Erythroblast (primary cell): ENCODE measurements around the gene EIF5A2.

ENCODE experiments used
- GATA1 ChIP-seq: IDR thresholded peaks from 2 replicates; pipeline ENCODE4 v1.6.1; 2011; ENCODE audit warnings: low read depth, mild to moderate bottlenecking, control low read depth, low read length, moderate library complexity
- POLR2A ChIP-seq: IDR thresholded peaks from 2 replicates; pipeline ENCODE4 v1.6.1; 2011; ENCODE audit warnings: mild to moderate bottlenecking, low read length

GRCh38 chr3:170893895-170894294 lies 14.5 kb downstream of the EIF5A2 start:
- TF ChIP-seq POLR2A = no peak
- TF ChIP-seq GATA1 = no peak
